Neural progenitor cell (in vitro differentiated cells): ENCODE measurements around the gene GRAMD2A.

Source experiments
- CTCF ChIP-seq: fragments of 200-600 bp; sonication (generic); IDR thresholded peaks from 2 replicates; pipeline ENCODE4 v1.5.1; 2017; ENCODE audit warnings: antibody characterized with exemption, mild to moderate bottlenecking
- EZH2 ChIP-seq: fragments of 200-600 bp; sonication (generic); IDR thresholded peaks from 2 replicates; pipeline ENCODE4 v1.6.1; 2017; ENCODE audit warnings: antibody characterized with exemption, mild to moderate bottlenecking, moderate library complexity
- EZH2phosphoT487 ChIP-seq: fragments of 200-600 bp; sonication (generic); IDR thresholded peaks from 2 replicates; pipeline ENCODE4 v1.6.1; 2017; ENCODE audit warnings: antibody characterized with exemption

- TF ChIP-seq CTCF (no peak), EZH2 (no peak), EZH2phosphoT487 (no peak)
These were observed 37.7 kb upstream of the GRAMD2A start for GRCh38 chr15:72235298-72235697.
